ENCODE data around the gene IGSF22.
A peak's percentile ranks its signal among the peaks of the same experiment; 100 is the strongest.

IGSF22 gene

GRCh38 chr11:18743365-18743764, 17.4 kb upstream of the IGSF22 start:
- DNase-seq = no peak

GRCh38 chr11:18741783-18742182, 15.8 kb upstream of the IGSF22 start:
- no peak for DNase-seq

- no peak for DNase-seq
Observed at GRCh38 chr11:18739685-18740084, 13.7 kb upstream of the IGSF22 start.

GRCh38 chr11:18737642-18738041, 11.7 kb upstream of the IGSF22 start:
- no peak for DNase-seq

GRCh38 chr11:18736590-18737148, 10.7 kb upstream of the IGSF22 start:
- DNase-seq = no peak

GRCh38 chr11:18733202-18733601, 7.2 kb upstream of the IGSF22 start:
- DNase-seq = no peak

GRCh38 chr11:18731949-18732821, 6.2 kb upstream of the IGSF22 start:
- peak; percentile 10 to 67 (median 62) for DNase-seq

- DNase-seq = no peak
Observed at GRCh38 chr11:18731441-18731840, 5.5 kb upstream of the IGSF22 start.

GRCh38 chr11:18730020-18730419, 4.0 kb upstream of the IGSF22 start:
- DNase-seq = no peak

GRCh38 chr11:18729426-18729825, 3.4 kb upstream of the IGSF22 start:
- no peak for DNase-seq

GRCh38 chr11:18728658-18729057, 2.7 kb upstream of the IGSF22 start:
- DNase-seq = no peak

GRCh38 chr11:18727479-18728236, 1.7 kb upstream of the IGSF22 start:
- peak in 2 of 4 experiments; percentile 18 to 47 for DNase-seq

- no peak for DNase-seq
Observed at GRCh38 chr11:18723991-18724390, 2.0 kb downstream of the IGSF22 start.

- no peak for DNase-seq
Observed at GRCh38 chr11:18722293-18722637, 3.7 kb downstream of the IGSF22 start.

- peak in 2 of 4 experiments; percentile 12 to 22 for DNase-seq
Observed at GRCh38 chr11:18721561-18722292, 4.3 kb downstream of the IGSF22 start.

- DNase-seq = peak; percentile 37 to 77 (median 57)
Observed at GRCh38 chr11:18720808-18721560, 5.0 kb downstream of the IGSF22 start.

- DNase-seq = no peak
Observed at GRCh38 chr11:18720091-18720807, 5.7 kb downstream of the IGSF22 start.

- DNase-seq = no peak
Observed at GRCh38 chr11:18715476-18715875, 10.5 kb downstream of the IGSF22 start.

GRCh38 chr11:18714443-18714780, 11.6 kb downstream of the IGSF22 start:
- no peak for DNase-seq

GRCh38 chr11:18713646-18714442, 12.1 kb downstream of the IGSF22 start:
- DNase-seq = no peak

GRCh38 chr11:18710545-18710944, 15.4 kb downstream of the IGSF22 start:
- DNase-seq = no peak

Data from activated naive CD4-positive, alpha-beta T cell (primary cell).